Neural progenitor cell (in vitro differentiated cells): ENCODE measurements around the gene RILPL2. TPM values are rescaled to one million over a fixed set of nuclear protein-coding genes. Genes with fewer than 3 reads are reported as not detected.

Source experiments
- DNase-seq: peaks from one replicate; pipeline ENCODE4 v3.0.0-alpha.2; 2016; ENCODE audit warnings: low spot score
- H2AFZ ChIP-seq: fragments of 200-600 bp; sonication (generic); replicated peaks from 2 replicates; pipeline ENCODE4 v1.6.1; 2016; ENCODE audit warnings: antibody characterized with exemption
- H3F3A ChIP-seq: fragments of 200-600 bp; sonication (generic); 2 replicates; pipeline ENCODE4 v1.6.1; 2016; ENCODE audit warnings: antibody characterized with exemption, low read depth
- H3K27ac ChIP-seq: fragments of 200-600 bp; sonication (generic); 2 replicates; pipeline ENCODE4 v1.5.1; 2016; ENCODE audit warnings: mild to moderate bottlenecking
- H3K27me3 ChIP-seq: fragments of 200-600 bp; sonication (generic); 2 replicates; pipeline ENCODE4 v1.6.1; 2016; ENCODE audit warnings: mild to moderate bottlenecking, moderate library complexity
- H3K36me3 ChIP-seq: fragments of 200-600 bp; sonication (generic); 2 replicates; pipeline ENCODE4 v1.5.1; 2016
- H3K4me1 ChIP-seq: fragments of 200-600 bp; sonication (generic); 2 replicates; pipeline ENCODE4 v1.6.1; 2016; ENCODE audit warnings: mixed run types
- H3K4me2 ChIP-seq: fragments of 200-600 bp; sonication (generic); 2 replicates; pipeline ENCODE4 v1.6.1; 2016
- H3K4me3 ChIP-seq: fragments of 200-600 bp; sonication (generic); 2 replicates; pipeline ENCODE4 v1.5.1; 2016
- H3K79me2 ChIP-seq: fragments of 200-600 bp; sonication (generic); 2 replicates; pipeline ENCODE4 v1.6.1; 2016; ENCODE audit warnings: low read depth
- H3K9ac ChIP-seq: fragments of 200-600 bp; sonication (generic); 2 replicates; pipeline ENCODE4 v1.6.1; 2016
- H3K9me3 ChIP-seq: fragments of 200-600 bp; sonication (generic); 2 replicates; pipeline ENCODE4 v1.5.1; 2016; ENCODE audit warnings: low read depth
- H4K20me1 ChIP-seq: fragments of 200-600 bp; sonication (generic); 2 replicates; pipeline ENCODE4 v1.6.1; 2016; ENCODE audit warnings: low read depth
- H3K27ac Mint-ChIP-seq: 3 replicates; pipeline ENCODE4 v1.8.0; 2021; ENCODE audit warnings: mixed read lengths
- H3K27me3 Mint-ChIP-seq: 2 replicates; pipeline ENCODE4 v1.8.0; 2022; ENCODE audit warnings: low read depth, mild to moderate bottlenecking, inconsistent platforms, moderate library complexity, mixed read lengths; ENCODE audit not compliant: insufficient read depth
- H3K36me3 Mint-ChIP-seq: 3 replicates; pipeline ENCODE4 v1.8.0; 2021; ENCODE audit warnings: mixed read lengths
- H3K4me1 Mint-ChIP-seq: 3 replicates; pipeline ENCODE4 v1.8.0; 2021; ENCODE audit warnings: mixed read lengths
- H3K4me3 Mint-ChIP-seq: 3 replicates; pipeline ENCODE4 v1.8.0; 2021; ENCODE audit warnings: mild to moderate bottlenecking, moderate library complexity, mixed read lengths
- H3K9me3 Mint-ChIP-seq: 3 replicates; pipeline ENCODE4 v1.8.0; 2020; ENCODE audit warnings: mixed read lengths
- EZH2 ChIP-seq: fragments of 200-600 bp; sonication (generic); IDR thresholded peaks from 2 replicates; pipeline ENCODE4 v1.6.1; 2017; ENCODE audit warnings: antibody characterized with exemption, mild to moderate bottlenecking, moderate library complexity
- EZH2phosphoT487 ChIP-seq: fragments of 200-600 bp; sonication (generic); IDR thresholded peaks from 2 replicates; pipeline ENCODE4 v1.6.1; 2017; ENCODE audit warnings: antibody characterized with exemption
- total RNA-seq: library from RNA; depleted of rRNA; stranded (reverse); fragments of >200 nt; gene quantifications from 2 replicates; pipeline ENCODE4 v1.2.3, GENCODE V29; 2015; ENCODE audit warnings: low replicate concordance
- TF ChIP-seq, protein P1 (sequence below): fragments of 200-600 bp; sonication (generic); IDR thresholded peaks from 2 replicates; pipeline ENCODE4 v1.5.1; 2017; ENCODE audit warnings: antibody characterized with exemption, mild to moderate bottlenecking

The RILPL2 gene
- total RNA-seq, 1 donor from 2014 or later: 1.1 TPM

DNA sequence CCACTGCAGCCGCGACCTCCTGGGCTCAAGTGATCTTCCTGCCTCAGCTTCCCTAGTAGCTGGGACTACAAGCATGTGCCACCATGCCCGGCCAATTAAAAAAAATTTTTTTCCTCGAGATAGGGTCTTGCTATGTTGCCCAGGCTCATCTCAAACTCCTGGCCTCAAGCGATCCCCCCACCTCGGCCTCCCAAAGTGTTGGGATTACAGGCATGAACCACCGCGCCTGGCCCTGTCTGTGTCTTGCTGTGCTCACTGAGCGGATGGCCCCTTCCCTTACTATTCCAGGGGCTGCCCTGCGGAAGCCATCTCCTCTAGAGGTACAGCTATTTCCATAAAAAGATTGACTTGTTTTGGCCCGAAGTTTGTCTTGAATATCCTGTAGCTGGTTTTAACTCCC lies 41.6 kb upstream of the RILPL2 start:
- H3K27me3 ChIP-seq: no peaks in the 10 kb centered on the region
- TF ChIP-seq, protein P1, sequence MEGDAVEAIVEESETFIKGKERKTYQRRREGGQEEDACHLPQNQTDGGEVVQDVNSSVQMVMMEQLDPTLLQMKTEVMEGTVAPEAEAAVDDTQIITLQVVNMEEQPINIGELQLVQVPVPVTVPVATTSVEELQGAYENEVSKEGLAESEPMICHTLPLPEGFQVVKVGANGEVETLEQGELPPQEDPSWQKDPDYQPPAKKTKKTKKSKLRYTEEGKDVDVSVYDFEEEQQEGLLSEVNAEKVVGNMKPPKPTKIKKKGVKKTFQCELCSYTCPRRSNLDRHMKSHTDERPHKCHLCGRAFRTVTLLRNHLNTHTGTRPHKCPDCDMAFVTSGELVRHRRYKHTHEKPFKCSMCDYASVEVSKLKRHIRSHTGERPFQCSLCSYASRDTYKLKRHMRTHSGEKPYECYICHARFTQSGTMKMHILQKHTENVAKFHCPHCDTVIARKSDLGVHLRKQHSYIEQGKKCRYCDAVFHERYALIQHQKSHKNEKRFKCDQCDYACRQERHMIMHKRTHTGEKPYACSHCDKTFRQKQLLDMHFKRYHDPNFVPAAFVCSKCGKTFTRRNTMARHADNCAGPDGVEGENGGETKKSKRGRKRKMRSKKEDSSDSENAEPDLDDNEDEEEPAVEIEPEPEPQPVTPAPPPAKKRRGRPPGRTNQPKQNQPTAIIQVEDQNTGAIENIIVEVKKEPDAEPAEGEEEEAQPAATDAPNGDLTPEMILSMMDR: no peak
- H2AFZ ChIP-seq: no peak overlapping the region
- no peaks in the 10 kb centered on the region for H3K36me3 ChIP-seq
- H3K4me2 ChIP-seq: no peak overlapping the region
- Mint-ChIP-seq H3K4me1 (no peaks in the 10 kb centered on the region), H3K27ac (no peak overlapping the region), H3K4me3 (no peak overlapping the region), H3K36me3 (peaks cover 18% of the 10 kb centered on the region), H3K9me3 (no peaks in the 10 kb centered on the region), H3K27me3 (peaks cover 2% of the 10 kb centered on the region)
- H3K27ac ChIP-seq: no peak overlapping the region
- H3K9ac ChIP-seq: no peak overlapping the region
- H3K79me2 ChIP-seq: no peaks in the 10 kb centered on the region
- no peaks in the 10 kb centered on the region for H4K20me1 ChIP-seq
- no peak for DNase-seq
- no peak overlapping the region for H3K4me3 ChIP-seq
- H3K4me1 ChIP-seq: no peaks in the 10 kb centered on the region
- no peaks in the 10 kb centered on the region for H3K9me3 ChIP-seq
- H3F3A ChIP-seq: no peaks in the 10 kb centered on the region

DNA sequence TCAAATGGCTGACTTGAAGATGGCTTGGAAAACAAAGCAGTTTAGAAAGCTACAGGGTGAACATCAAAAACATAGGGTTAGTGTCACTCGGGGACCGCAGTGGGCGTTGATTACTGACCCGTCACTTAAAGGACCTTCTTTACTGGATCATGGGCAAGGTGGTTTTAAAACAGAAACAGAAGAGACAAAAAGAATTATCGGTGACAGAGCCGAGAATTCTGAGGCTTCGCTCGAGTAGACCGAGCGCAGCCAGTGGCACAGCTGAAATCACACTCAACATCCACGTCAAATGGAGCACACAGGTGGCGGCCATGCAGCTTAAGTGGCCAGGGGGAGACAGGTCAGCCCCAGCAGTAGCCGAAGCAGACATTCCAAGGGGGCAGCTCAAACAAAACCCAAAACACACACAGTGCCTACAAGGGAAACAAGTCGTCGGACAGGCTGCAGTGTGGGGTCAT lies 38.8 kb upstream of the RILPL2 start:
- Histone ChIP-seq H3F3A (no peaks in the 10 kb centered on the region), H3K4me3 (no peak overlapping the region), H3K27me3 (no peaks in the 10 kb centered on the region), H3K4me1 (no peaks in the 10 kb centered on the region), H2AFZ (no peak overlapping the region), H3K79me2 (no peaks in the 10 kb centered on the region), H3K36me3 (no peaks in the 10 kb centered on the region), H3K9ac (no peak overlapping the region), H3K4me2 (no peak overlapping the region), H3K27ac (no peak overlapping the region), H4K20me1 (no peaks in the 10 kb centered on the region), H3K9me3 (no peaks in the 10 kb centered on the region)
- H3K4me3 Mint-ChIP-seq: no peak overlapping the region
- H3K27me3 Mint-ChIP-seq: peaks cover 2% of the 10 kb centered on the region
- no peak for DNase-seq
- no peaks in the 10 kb centered on the region for H3K4me1 Mint-ChIP-seq
- H3K36me3 Mint-ChIP-seq: peaks cover 18% of the 10 kb centered on the region
- H3K9me3 Mint-ChIP-seq: no peaks in the 10 kb centered on the region
- no peak overlapping the region for H3K27ac Mint-ChIP-seq
- TF ChIP-seq, protein P1: no peak
- no peak for TF ChIP-seq EZH2
- TF ChIP-seq EZH2phosphoT487: no peak

DNA sequence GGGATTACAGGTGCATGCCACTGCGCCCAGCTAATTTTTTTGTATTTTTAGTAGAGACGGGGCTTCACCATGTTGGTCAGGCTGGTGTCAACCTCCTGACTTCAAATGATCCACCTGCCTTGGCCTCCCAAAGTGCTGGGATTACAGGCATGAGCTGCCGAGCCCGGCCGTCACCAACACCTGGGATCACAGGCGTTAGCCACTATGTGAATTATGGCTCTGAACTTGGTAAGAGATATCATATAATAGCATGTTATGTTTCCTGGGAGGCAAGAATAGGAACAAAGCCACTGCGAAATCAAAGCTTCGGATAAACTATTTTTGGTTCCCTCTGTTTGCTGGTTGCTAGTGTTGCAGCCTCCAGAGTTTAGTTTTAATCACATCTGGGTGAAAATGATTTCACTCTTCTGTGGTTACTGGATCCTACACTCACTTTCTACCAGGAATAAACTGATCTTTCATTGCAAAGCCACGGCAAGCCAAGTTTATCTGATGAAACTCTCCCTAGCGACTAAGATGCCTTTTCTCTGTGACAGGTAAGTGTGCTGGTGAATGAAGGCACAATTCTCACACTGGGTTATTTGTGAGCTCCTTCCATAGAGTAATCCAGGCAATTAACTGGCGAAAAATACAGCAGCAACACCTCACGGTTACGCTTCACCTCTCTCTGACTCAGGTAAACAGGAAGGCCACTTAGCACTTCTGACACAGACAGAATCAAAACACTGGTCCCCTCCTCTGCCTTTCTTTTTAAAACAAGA lies 38.2 kb upstream of the RILPL2 start:
- DNase-seq: no peak
- H3K4me1 Mint-ChIP-seq: no peaks in the 10 kb centered on the region
- Histone ChIP-seq H3K79me2 (no peaks in the 10 kb centered on the region), H3K9ac (peak overlapping the region; percentile 8), H3F3A (no peaks in the 10 kb centered on the region), H3K9me3 (no peaks in the 10 kb centered on the region), H3K27me3 (no peaks in the 10 kb centered on the region), H3K36me3 (no peaks in the 10 kb centered on the region), H3K27ac (no peak overlapping the region), H3K4me2 (no peak overlapping the region), H3K4me1 (no peaks in the 10 kb centered on the region), H4K20me1 (no peaks in the 10 kb centered on the region), H3K4me3 (no peak overlapping the region), H2AFZ (no peak overlapping the region)
- peaks cover 2% of the 10 kb centered on the region for H3K27me3 Mint-ChIP-seq
- no peak overlapping the region for H3K27ac Mint-ChIP-seq
- TF ChIP-seq EZH2 (no peak), EZH2phosphoT487 (no peak)
- TF ChIP-seq, protein P1: no peak
- H3K4me3 Mint-ChIP-seq: no peak overlapping the region
- peaks cover 20% of the 10 kb centered on the region for H3K36me3 Mint-ChIP-seq
- no peaks in the 10 kb centered on the region for H3K9me3 Mint-ChIP-seq
